HG03045 (cell line): ENCODE results near the gene CFAP43.
"Not testable (repeated sequence)": the region's sequence is repeated elsewhere in the genome, so short reads cannot be mapped to it uniquely, and the experiment has no call there.

Experiments used
- ATAC-seq: cut with Tn5 transposase; IDR thresholded peaks from one replicate; pipeline ENCODE4 v1.9.1; 2021; ENCODE audit warnings: mild to moderate bottlenecking, moderate library complexity; ENCODE audit not compliant: unreplicated experiment

CFAP43 gene

GRCh38 chr10:104230490-104230889, 1.7 kb downstream of the CFAP43 start:
- no peak for ATAC-seq

GRCh38 chr10:104223304-104223703, 8.9 kb downstream of the CFAP43 start:
- ATAC-seq = no peak

GRCh38 chr10:104220522-104220921, 11.6 kb downstream of the CFAP43 start:
- no peak for ATAC-seq

GRCh38 chr10:104218751-104219150, 13.4 kb downstream of the CFAP43 start:
- no peak for ATAC-seq

GRCh38 chr10:104216631-104217030, 15.5 kb downstream of the CFAP43 start:
- ATAC-seq = no peak

- ATAC-seq = no peak
Measured at GRCh38 chr10:104209575-104210198, 22.5 kb downstream of the CFAP43 start.

- no peak for ATAC-seq
Measured at GRCh38 chr10:104208730-104209129, 23.4 kb downstream of the CFAP43 start.

- no peak for ATAC-seq
Measured at GRCh38 chr10:104202231-104202630, 29.9 kb downstream of the CFAP43 start.

GRCh38 chr10:104201636-104202035, 30.5 kb downstream of the CFAP43 start:
- ATAC-seq = no peak

- no peak for ATAC-seq
Measured at GRCh38 chr10:104199567-104199966, 32.6 kb downstream of the CFAP43 start.

GRCh38 chr10:104197364-104197763, 34.8 kb downstream of the CFAP43 start:
- ATAC-seq = no peak

- no peak for ATAC-seq
Measured at GRCh38 chr10:104195706-104196105, 36.5 kb downstream of the CFAP43 start.

GRCh38 chr10:104193787-104194186, 38.4 kb downstream of the CFAP43 start:
- ATAC-seq = no peak

- no peak for ATAC-seq
Measured at GRCh38 chr10:104190695-104191094, 41.5 kb downstream of the CFAP43 start.

GRCh38 chr10:104183682-104184081, 48.5 kb downstream of the CFAP43 start:
- ATAC-seq = no peak

- ATAC-seq = not testable (repeated sequence)
Measured at GRCh38 chr10:104174136-104174535, 58.0 kb downstream of the CFAP43 start.

GRCh38 chr10:104170610-104171254, 61.4 kb downstream of the CFAP43 start:
- ATAC-seq = no peak

- no peak for ATAC-seq
Measured at GRCh38 chr10:104155591-104155990, 76.6 kb downstream of the CFAP43 start.

GRCh38 chr10:104151737-104152136, 80.4 kb downstream of the CFAP43 start:
- no peak for ATAC-seq

- ATAC-seq = no peak
Measured at GRCh38 chr10:104150139-104150538, 82.0 kb downstream of the CFAP43 start.

GRCh38 chr10:104146882-104147281, 85.3 kb downstream of the CFAP43 start:
- ATAC-seq = no peak

GRCh38 chr10:104144931-104145330, 87.2 kb downstream of the CFAP43 start:
- no peak for ATAC-seq

- ATAC-seq = no peak
Measured at GRCh38 chr10:104143829-104144228, 88.3 kb downstream of the CFAP43 start.
